ENCODE results near the gene FXYD6. TPM values are rescaled to one million over a fixed set of nuclear protein-coding genes. Genes with fewer than 3 reads are reported as not detected.

FXYD6 gene
- polyA plus RNA-seq, 1 experiment = 21.4 TPM

DNA sequence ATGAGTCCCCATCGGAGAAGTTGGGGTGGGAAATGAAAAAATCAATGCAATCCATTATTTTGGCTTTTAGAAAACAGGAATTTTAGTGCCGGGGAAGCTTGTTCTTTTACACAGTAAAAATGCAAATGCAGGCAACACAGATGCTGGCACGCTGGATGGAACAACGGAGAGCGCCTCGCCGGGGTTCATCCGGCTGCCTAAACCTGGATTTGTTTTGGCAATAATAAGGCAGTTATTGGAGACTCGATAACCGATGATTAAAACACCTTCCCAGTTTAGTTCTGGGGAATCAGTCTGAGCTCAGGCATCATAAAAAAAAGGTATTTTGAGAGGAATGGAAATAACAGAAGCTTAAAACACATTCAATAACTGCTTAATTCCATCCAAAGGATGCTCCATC is 82.3 kb downstream of the FXYD6 start:
- Histone ChIP-seq H3K9me3 (ENCODE audit: control insufficient read depth, insufficient read depth, low read length) (no peaks in the 10 kb centered on the region; the same call in 1 of the 2 replicates), H3K27ac (ENCODE audit: low read depth, low read length) (no peak overlapping the region), H3K27me3 (ENCODE audit: control insufficient read depth, insufficient read depth, low read length) (peaks cover 42% of the 10 kb centered on the region), H3K4me3 (ENCODE audit: low read depth, low read length) (no peak overlapping the region)
- no peak for DNase-seq (ENCODE audit: low read depth, low spot score)
- TF ChIP-seq, protein P1, sequence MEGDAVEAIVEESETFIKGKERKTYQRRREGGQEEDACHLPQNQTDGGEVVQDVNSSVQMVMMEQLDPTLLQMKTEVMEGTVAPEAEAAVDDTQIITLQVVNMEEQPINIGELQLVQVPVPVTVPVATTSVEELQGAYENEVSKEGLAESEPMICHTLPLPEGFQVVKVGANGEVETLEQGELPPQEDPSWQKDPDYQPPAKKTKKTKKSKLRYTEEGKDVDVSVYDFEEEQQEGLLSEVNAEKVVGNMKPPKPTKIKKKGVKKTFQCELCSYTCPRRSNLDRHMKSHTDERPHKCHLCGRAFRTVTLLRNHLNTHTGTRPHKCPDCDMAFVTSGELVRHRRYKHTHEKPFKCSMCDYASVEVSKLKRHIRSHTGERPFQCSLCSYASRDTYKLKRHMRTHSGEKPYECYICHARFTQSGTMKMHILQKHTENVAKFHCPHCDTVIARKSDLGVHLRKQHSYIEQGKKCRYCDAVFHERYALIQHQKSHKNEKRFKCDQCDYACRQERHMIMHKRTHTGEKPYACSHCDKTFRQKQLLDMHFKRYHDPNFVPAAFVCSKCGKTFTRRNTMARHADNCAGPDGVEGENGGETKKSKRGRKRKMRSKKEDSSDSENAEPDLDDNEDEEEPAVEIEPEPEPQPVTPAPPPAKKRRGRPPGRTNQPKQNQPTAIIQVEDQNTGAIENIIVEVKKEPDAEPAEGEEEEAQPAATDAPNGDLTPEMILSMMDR (IDR thresholded peaks at IDR 0.05; ENCODE audit: low read depth, low read length) = no peak
- POLR2A ChIA-PET = no interaction called here
- CTCF ChIA-PET = interaction anchor here (0.8 to 1.0 kb wide), 2 partner anchors 49 to 368 kb away, joined by 3 read pairs; no protein-coding TSS in a partner anchor

GRCh38 chr11:117793583-117793982 is 82.9 kb downstream of the FXYD6 start:
- Histone ChIP-seq H3K27ac (ENCODE audit: low read depth, low read length) (no peak overlapping the region), H3K9me3 (ENCODE audit: control insufficient read depth, insufficient read depth, low read length) (no peaks in the 10 kb centered on the region; the same call in 1 of the 2 replicates), H3K27me3 (ENCODE audit: control insufficient read depth, insufficient read depth, low read length) (peaks cover 42% of the 10 kb centered on the region), H3K4me3 (ENCODE audit: low read depth, low read length) (no peak overlapping the region)
- POLR2A ChIA-PET = no interaction called here
- CTCF ChIA-PET = interaction anchor here (0.8 to 1.0 kb wide), 2 partner anchors 50 to 367 kb away, joined by 3 read pairs; no protein-coding TSS in a partner anchor
- TF ChIP-seq, protein P1 (IDR thresholded peaks at IDR 0.05; ENCODE audit: low read depth, low read length) = no peak
- DNase-seq (ENCODE audit: low read depth, low spot score) = no peak

DNA sequence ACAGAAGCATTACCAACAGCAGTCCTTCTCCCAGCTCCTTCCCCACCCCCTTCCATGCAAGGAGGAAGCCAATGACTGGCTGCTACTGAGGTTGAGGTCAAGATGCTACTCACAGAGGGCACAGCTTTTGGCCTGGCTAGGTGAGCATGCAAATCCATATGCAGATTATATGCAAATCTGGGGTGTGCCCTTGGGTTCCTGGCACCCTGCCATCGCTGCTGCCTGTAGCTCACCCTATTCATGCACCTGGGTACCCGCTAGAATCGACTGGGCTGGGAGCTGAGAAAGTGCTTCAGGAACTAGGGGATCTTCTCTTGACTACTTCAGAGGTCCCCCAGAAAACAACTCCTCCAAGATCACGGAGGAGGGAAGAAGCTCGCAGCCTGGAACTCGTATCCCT is 83.5 kb downstream of the FXYD6 start:
- ChIA-PET CTCF (interaction anchor here (1.0 to 1.3 kb wide), 2 partner anchors 15 to 367 kb away, joined by 3 to 4 read pairs; no protein-coding TSS in a partner anchor), POLR2A (no interaction called here)
- H3K9me3 ChIP-seq (ENCODE audit: control insufficient read depth, insufficient read depth, low read length) = no peaks in the 10 kb centered on the region; the same call in 1 of the 2 replicates
- no peak overlapping the region for H3K27ac ChIP-seq (ENCODE audit: low read depth, low read length)
- H3K4me3 ChIP-seq (ENCODE audit: low read depth, low read length) = no peak overlapping the region
- peaks cover 43% of the 10 kb centered on the region for H3K27me3 ChIP-seq (ENCODE audit: control insufficient read depth, insufficient read depth, low read length)
- DNase-seq (ENCODE audit: low read depth, low spot score) = no peak
- TF ChIP-seq, protein P1 (IDR thresholded peaks at IDR 0.05; ENCODE audit: low read depth, low read length) = no peak

DNA sequence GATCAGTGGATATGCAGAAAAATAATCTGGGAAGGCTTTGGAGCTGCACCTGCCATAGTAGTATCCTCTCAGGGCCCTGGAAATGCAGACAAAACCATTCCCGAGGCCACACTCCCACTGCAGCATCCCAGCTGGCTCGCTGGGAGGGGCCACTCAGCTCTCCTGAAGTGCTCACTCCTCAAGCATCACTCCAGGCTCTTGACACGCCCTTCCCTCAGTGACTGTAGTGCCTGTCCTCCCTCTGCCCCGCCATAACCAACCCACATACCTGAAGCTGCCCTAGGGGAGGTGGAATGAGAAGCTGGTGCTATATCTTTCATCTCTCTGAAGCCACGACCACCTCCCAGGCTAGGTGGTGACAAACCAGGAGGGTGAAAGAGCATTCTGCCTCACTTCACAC is 84.2 kb downstream of the FXYD6 start:
- DNase-seq (ENCODE audit: low read depth, low spot score) = no peak
- H3K27ac ChIP-seq (ENCODE audit: low read depth, low read length) = no peak overlapping the region
- TF ChIP-seq, protein P1 (IDR thresholded peaks at IDR 0.05; ENCODE audit: low read depth, low read length) = no peak
- H3K9me3 ChIP-seq (ENCODE audit: control insufficient read depth, insufficient read depth, low read length) = no peaks in the 10 kb centered on the region; the same call in 1 of the 2 replicates
- POLR2A ChIA-PET = no interaction called here
- CTCF ChIA-PET = interaction anchor here (1.3 kb wide), 1 partner anchor 15 kb away, joined by 4 read pairs; no protein-coding TSS in a partner anchor
- H3K4me3 ChIP-seq (ENCODE audit: low read depth, low read length) = no peak overlapping the region
- peaks cover 42% of the 10 kb centered on the region for H3K27me3 ChIP-seq (ENCODE audit: control insufficient read depth, insufficient read depth, low read length)

DNA sequence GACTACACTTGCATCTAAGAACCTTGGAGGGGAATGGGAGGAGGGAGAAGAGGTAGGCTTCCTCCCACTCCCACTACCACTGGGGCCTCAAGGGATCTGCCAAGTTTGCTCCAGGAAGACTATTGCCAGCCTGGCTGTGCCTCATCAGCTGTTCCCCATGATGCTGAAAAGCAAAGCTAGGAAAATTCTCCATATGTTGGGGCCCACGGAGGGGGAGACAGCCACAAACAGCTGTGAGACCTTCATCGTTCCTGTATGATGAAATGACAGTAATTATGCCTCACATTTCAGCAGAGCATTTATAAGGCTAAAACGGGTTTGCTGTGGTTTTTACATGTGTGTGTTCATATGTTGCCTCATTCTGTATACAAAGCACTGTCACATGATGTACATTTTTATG is 86.2 kb downstream of the FXYD6 start:
- POLR2A ChIA-PET = no interaction called here
- H3K27ac ChIP-seq (ENCODE audit: low read depth, low read length) = no peak overlapping the region
- no peak overlapping the region for H3K4me3 ChIP-seq (ENCODE audit: low read depth, low read length)
- no peak for DNase-seq (ENCODE audit: low read depth, low spot score)
- no peaks in the 10 kb centered on the region for H3K9me3 ChIP-seq (ENCODE audit: control insufficient read depth, insufficient read depth, low read length)
- TF ChIP-seq, protein P1 (IDR thresholded peaks at IDR 0.05; ENCODE audit: low read depth, low read length) = no peak
- CTCF ChIA-PET = interaction anchor here (1.6 kb wide), 1 partner anchor 17 kb away, joined by 11 read pairs; no protein-coding TSS in a partner anchor
- H3K27me3 ChIP-seq (ENCODE audit: control insufficient read depth, insufficient read depth, low read length) = peaks cover 35% of the 10 kb centered on the region
